Right kidney (tissue), 1 donor: ENCODE measurements around the gene CTNNA3.

Experiments
- DNase-seq: peaks from one replicate; pipeline ENCODE4 v3.0.0-alpha.2; 2016

The CTNNA3 gene

DNA sequence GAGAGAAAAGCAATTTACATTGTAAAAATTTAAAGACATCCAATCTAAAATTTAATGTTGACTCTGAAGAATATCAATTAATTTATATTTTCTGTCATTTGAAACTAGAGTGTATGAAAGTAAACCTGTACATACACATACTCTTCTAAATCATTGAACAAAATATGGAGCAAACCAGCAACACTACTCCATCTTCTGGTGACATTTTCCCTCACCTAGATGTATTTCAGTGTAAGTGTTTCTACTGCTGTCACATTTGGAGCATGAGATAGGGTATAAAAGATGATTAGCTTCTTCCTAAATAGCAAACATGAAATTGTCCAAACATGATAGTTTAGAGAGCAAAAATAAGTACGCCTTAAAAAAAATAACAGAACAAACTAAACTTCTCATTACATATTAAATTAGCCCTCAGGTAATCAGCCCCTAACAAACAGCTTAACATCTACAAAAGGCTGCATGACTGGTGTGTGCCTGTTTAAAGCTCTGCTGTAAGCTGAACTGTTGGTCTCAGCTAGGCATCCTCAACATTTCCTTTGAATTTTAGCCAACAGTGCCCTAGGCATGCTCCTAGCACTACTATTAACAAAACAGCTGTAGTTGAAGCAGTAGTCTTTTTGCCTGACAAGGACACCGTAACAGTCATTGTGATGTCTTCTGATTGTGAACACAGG lies 189.8 kb downstream of the CTNNA3 start:
- no peak for DNase-seq

DNA sequence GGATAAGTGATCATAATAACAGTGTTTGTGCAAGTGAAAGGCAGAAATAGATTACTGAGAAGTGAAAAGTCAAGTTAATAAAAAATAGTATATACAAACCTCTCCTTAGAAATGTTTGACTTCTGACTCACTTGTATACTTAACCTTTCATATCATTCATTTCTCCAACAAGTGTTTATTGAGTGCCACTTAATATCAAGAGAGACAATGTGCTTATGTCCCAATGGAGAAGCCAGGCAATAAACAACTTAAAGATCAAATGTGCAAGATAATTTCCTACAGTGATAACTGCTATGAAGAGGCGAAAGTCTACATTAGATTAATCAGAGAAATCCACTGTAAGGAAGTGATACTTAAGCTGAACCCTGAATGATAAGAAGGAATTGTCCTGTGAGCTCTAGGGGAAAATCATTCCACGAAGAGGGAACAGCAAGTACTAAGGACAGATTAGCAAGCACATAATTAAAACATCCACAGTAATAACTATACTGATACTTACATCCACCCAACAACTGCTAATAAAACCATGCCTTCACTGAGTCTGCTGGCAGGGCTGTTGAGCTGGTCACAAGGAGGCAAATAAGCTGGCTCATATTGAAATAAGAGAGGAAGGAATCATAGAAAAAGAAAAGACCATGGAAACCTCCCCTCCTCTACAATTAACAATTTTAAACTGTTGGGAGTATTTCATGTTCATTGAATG lies 203.5 kb downstream of the CTNNA3 start:
- DNase-seq: no peak

DNA sequence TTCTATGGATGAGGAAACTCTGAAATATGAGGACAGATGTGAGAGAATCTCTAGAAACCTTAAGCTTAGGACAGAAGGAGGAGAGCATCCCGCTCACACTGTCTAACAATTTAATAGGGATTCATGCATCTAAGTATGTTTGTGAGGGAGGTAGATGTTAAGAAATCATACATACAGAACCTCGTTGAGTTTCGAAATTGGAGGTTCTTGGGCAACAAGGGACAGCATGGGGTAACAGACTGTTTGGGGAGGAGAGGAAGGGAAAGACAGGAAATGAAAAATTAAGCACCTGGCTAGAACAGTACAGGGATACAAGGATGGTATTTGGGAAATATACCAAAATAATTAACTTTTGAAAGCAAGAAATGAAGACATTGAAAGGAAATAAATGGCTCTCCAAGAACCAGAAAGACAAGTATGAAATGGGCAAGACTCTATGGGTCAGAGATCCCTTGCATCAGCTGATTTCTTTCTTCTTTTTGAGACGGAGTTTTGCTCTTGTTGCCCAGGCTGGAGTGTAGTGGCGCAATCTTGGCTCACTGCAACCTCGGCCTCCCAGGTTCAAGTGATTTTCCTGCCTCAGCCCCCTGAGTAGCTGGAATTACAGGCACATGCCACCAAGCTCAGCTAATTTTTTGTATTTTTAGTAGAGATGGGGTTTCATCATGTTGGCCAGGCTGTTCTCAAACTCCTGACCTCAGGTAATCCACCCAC lies 207.9 kb downstream of the CTNNA3 start:
- DNase-seq: no peak

GRCh38 chr10:67487199-67487598 lies 208.8 kb downstream of the CTNNA3 start:
- DNase-seq: no peak

- DNase-seq: no peak
Observed at GRCh38 chr10:67477868-67478267, 218.1 kb downstream of the CTNNA3 start.

DNA sequence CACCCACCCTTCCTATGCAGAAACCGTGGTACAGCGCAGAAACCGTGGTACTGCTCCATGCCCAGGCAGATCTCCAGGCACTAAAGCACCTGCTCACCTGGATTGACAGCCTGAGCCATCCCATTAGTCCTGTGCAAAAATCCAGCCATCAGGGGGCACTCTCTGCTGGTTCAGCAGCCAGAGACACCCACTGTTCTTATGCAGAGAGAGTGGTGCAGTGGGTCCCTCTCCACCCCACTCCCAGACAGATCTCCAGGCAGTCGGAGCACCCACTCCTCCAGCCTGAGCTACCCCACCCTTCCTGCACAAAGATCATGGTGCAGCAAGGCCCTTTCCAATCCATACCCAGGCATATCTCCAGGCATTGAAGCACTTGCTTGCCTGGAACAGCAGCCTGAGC lies 219.8 kb downstream of the CTNNA3 start:
- no peak for DNase-seq

GRCh38 chr10:67473850-67474633 lies 222.0 kb downstream of the CTNNA3 start:
- DNase-seq: no peak

GRCh38 chr10:67471022-67471421 lies 225.0 kb downstream of the CTNNA3 start:
- DNase-seq: no peak

- no peak for DNase-seq
Observed at GRCh38 chr10:67464278-67464677, 231.7 kb downstream of the CTNNA3 start.

DNA sequence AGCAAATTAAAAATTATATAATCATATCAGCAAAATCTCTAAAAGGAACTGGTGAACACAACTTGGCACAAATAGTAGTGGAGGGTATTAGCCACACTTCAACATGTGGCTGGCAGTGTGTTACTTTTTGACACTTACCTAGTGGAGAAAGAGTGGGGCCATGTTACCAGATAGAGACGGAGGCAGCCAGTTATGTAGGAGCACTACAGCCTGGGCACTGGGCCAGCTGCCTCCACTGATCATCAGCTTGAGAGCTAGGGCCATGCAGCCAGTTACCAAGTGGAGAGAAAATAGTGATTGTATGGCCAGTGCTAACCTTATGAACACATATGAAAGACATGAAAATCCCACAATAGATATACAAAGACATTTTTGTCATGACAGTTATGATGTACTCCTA lies 243.1 kb downstream of the CTNNA3 start:
- no peak for DNase-seq

- DNase-seq: no peak
Observed at GRCh38 chr10:67438605-67439304, 257.2 kb downstream of the CTNNA3 start.

DNA sequence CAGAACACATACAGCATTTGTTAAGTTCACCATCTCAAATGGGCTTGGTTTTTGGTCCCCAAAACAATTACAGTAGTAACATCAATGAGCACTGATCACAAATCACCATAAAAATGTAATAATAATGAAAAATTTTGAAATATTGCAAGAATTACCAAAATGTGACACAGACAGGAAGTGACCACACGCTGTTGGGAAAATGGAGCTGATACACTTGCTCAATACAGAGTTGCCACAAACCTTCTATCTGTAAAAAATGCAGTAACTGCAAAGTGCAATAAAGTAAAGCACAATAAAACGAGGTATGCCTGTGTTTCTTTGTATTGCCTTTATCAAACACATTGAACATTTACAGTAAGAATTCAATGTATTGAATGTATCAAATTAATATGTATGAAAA lies 262.7 kb downstream of the CTNNA3 start:
- no peak for DNase-seq

GRCh38 chr10:67402620-67403019 lies 293.4 kb downstream of the CTNNA3 start:
- DNase-seq: no peak

- DNase-seq: no peak
Observed at GRCh38 chr10:67401711-67402110, 294.3 kb downstream of the CTNNA3 start.

DNA sequence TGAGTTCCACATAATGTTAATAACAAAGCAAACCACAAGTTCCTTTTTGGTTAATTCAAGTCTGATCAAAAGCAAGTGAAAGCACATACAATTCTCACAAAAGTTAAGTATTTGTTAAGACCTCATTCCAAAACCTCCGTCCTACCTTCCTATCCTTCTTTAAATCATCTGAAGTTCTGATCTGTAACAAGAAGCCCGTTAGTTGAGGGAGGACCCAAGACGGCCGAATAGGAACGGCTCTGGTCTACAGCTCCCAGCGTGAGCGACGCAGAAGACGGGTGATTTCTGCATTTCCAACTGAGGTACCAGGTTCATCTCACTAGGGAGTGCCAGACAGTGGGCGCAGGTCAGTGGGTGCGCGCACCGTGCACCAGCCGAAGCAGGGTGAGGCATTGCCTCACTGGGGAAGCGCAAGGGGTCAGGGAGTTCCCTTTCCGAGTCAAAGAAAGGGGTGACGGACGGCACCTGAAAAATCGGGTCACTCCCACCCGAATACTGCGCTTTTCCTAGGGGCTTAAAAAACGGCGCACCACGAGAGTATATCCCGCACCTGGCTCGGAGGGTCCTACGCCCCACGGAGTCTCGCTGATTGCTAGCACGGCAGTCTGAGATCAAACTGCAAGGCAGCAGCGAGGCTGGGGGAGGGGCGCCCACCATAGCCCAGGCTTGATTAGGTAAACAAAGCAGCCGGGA lies 309.0 kb downstream of the CTNNA3 start:
- DNase-seq: peak; percentile 6

DNA sequence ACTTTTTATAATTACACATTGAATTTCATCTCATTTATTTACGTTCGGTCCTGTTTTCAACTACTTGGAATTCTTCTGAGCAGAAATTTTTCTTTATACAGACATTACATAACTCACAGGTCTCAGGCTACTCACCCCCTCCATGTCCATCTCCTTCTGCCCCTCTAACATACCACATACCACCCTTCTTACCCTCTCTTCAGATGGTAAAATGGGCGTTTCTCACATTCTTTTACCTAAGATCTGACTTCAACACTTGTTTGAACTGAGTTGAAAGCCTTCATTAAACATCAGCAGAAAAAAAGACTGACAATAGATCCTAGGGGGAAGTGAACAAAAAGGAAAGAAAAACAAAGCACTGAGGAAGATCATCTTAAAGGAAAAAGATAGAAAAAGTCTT lies 309.7 kb downstream of the CTNNA3 start:
- no peak for DNase-seq

GRCh38 chr10:67385566-67385965 lies 310.4 kb downstream of the CTNNA3 start:
- no peak for DNase-seq

GRCh38 chr10:67385089-67385488 lies 310.9 kb downstream of the CTNNA3 start:
- no peak for DNase-seq

DNA sequence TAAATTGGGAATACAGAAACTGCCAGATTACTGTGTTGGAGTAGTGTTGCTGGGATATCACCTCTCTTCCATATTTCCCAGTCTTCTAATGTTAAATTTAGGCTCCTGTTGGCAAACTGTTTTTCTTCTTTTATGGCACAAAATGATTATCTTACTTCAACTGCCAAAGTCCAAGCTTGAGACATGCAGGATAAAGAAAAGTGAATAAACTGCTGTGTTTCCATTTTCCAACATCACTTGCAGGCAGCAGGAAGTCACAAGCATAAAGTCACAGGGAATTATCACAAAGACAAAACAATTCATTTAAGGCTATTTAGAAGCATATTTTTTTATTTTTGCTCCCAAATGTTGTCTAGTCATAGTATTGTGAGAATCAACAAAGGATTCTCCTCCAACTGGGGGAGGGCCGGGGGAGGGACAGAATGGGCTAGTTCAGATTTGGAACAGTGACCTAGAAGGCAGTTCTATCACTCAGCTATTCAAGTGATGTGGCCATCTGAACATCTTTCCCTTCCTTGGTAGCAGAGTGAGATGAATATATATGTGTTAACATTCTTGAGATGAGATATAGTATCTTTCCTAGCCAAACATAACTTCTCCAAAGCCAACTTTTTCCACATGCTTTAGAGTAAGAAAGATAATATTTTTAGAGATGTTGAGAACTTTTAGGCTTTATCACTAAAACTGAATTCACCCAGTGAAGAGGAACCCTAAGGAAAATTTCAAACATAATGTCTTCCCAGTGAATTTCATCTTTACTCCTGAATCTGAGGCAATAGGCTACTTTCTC lies 364.7 kb downstream of the CTNNA3 start:
- DNase-seq: no peak
